ENCODE results near the gene ALDH2. TPM values are rescaled to one million over a fixed set of nuclear protein-coding genes. Genes with fewer than 3 reads are reported as not detected.

ALDH2 gene
- total RNA-seq, 3 donors from 2014 or later: 293 to 382 (median 304) TPM

GRCh38 chr12:111756196-111756595 lies 10.5 kb upstream of the ALDH2 start:
- no peaks in the 10 kb centered on the region for H3K4me1 ChIP-seq (ENCODE audit: low read depth)
- ATAC-seq (no peak), DNase-seq (no peak)
- TF ChIP-seq, protein P1, sequence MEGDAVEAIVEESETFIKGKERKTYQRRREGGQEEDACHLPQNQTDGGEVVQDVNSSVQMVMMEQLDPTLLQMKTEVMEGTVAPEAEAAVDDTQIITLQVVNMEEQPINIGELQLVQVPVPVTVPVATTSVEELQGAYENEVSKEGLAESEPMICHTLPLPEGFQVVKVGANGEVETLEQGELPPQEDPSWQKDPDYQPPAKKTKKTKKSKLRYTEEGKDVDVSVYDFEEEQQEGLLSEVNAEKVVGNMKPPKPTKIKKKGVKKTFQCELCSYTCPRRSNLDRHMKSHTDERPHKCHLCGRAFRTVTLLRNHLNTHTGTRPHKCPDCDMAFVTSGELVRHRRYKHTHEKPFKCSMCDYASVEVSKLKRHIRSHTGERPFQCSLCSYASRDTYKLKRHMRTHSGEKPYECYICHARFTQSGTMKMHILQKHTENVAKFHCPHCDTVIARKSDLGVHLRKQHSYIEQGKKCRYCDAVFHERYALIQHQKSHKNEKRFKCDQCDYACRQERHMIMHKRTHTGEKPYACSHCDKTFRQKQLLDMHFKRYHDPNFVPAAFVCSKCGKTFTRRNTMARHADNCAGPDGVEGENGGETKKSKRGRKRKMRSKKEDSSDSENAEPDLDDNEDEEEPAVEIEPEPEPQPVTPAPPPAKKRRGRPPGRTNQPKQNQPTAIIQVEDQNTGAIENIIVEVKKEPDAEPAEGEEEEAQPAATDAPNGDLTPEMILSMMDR (IDR thresholded peaks at IDR 0.05): no peak
- no peaks in the 10 kb centered on the region for H3K9me3 ChIP-seq
- H3K36me3 ChIP-seq (ENCODE audit: low read depth): no peaks in the 10 kb centered on the region
- intact Hi-C loops (cut with DNase I, micrococcal nuclease): loop anchor here in 1 of 2 donors (5.0 kb wide), 1 partner anchor 36 kb away; no protein-coding TSS in a partner anchor
- H3K4me3 ChIP-seq: no peak overlapping the region

- TF ChIP-seq, protein P1 (IDR thresholded peaks at IDR 0.05): no peak
- intact Hi-C loops (cut with DNase I, micrococcal nuclease): loop anchor here in 1 of 2 donors (5.0 kb wide), 1 partner anchor 36 kb away; no protein-coding TSS in a partner anchor
Measured at GRCh38 chr12:111756681-111757080, 10.1 kb upstream of the ALDH2 start.

DNA sequence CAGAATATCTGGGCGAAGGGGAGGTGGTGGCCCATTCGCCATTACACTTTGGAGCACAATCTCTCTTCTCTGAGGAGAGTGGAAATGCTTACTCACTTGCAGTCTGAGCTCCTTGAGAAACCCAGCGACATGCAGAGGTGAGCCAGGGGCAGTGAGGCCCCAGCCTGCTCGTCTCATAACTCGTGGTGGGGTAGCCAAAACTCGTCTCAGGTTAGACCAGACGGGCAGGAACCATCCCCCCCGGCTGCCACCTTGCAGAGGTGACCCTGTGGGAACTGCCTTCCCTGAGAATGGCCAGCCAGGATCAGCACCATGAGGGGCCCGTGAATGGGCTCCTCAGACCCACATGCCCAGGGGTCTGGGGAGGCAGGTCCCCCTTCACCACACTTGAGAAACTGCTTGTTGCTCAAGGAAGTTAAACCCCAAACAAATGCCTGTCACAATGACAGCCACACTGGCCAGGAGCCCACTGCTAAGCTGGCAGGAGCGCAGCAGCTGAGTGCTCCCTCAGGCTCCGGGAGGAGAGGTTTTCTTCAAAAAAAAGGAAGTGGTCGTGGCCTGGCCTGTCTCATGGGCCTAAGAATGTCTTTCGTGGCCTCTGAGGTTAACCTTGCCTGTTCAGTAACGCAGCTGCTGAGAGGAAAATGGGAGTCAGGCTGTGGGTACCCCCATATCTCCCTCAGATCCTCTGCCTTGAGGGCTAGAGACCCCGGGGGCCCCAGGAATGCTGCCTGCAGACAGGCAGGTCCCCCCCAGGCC lies 9.2 kb upstream of the ALDH2 start:
- Histone ChIP-seq H3K9me3 (no peaks in the 10 kb centered on the region), H3K4me3 (no peak overlapping the region), H3K4me1 (ENCODE audit: low read depth) (no peaks in the 10 kb centered on the region), H3K36me3 (ENCODE audit: low read depth) (no peaks in the 10 kb centered on the region)
- intact Hi-C loops (cut with DNase I, micrococcal nuclease): loop anchor here in 1 of 2 donors (5.0 kb wide), 1 partner anchor 35 kb away; no protein-coding TSS in a partner anchor
- TF ChIP-seq, protein P1 (IDR thresholded peaks at IDR 0.05): no peak
- peak; percentile 22 for ATAC-seq
- DNase-seq: peak in 1 of 3 donors; percentile 50

More at GRCh38 chr12:111756681-111757080, 10.1 kb upstream of the ALDH2 start:
- Histone ChIP-seq H3K4me1 (ENCODE audit: low read depth) (no peaks in the 10 kb centered on the region), H3K36me3 (ENCODE audit: low read depth) (no peaks in the 10 kb centered on the region), H3K9me3 (no peaks in the 10 kb centered on the region), H3K4me3 (no peak overlapping the region)
- ATAC-seq (no peak), DNase-seq (peak in 1 of 3 donors; percentile 14)

- TF ChIP-seq, protein P1 (IDR thresholded peaks at IDR 0.05): no peak
- H3K36me3 ChIP-seq (ENCODE audit: low read depth): no peaks in the 10 kb centered on the region
- H3K4me3 ChIP-seq: no peak overlapping the region
- no peak for DNase-seq
- no peaks in the 10 kb centered on the region for H3K9me3 ChIP-seq
- intact Hi-C loops (cut with DNase I, micrococcal nuclease): loop anchor here in 1 of 2 donors (5.0 kb wide), 1 partner anchor 34 kb away; no protein-coding TSS in a partner anchor
- no peaks in the 10 kb centered on the region for H3K4me1 ChIP-seq (ENCODE audit: low read depth)
- ATAC-seq: no peak
Measured at GRCh38 chr12:111758120-111758561, 8.6 kb upstream of the ALDH2 start.

DNA sequence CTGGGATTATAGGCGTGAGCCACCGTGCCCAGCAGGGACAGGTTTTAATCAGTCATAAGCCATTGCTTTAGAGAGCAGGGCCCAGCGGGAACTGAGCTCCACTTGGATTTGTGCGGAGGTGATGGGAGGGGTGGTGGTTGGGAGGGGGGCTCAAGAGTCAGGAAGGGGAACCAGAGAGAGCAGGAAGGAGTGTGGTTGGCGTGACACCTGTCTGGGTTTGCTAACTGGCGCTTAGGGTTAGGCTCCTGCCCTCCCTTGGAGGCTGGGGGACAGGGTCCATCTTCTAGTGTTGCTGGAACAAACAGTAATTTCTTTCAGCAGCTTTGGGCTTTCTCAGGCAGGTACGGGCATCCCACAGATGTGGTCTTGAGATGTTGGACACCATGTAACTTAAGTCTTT lies 7.5 kb upstream of the ALDH2 start:
- H3K4me3 ChIP-seq: no peak overlapping the region
- H3K9me3 ChIP-seq: no peaks in the 10 kb centered on the region
- no peaks in the 10 kb centered on the region for H3K4me1 ChIP-seq (ENCODE audit: low read depth)
- no peak for ATAC-seq
- TF ChIP-seq, protein P1 (IDR thresholded peaks at IDR 0.05): no peak
- DNase-seq: no peak
- intact Hi-C loops (cut with DNase I, micrococcal nuclease): loop anchor here in 1 of 2 donors (5.0 kb wide), 1 partner anchor 33 kb away; no protein-coding TSS in a partner anchor
- H3K36me3 ChIP-seq (ENCODE audit: low read depth): no peaks in the 10 kb centered on the region
